OCI-LY7 (cell line): ENCODE data around the gene MLX. TPM values are rescaled to one million over a fixed set of nuclear protein-coding genes. Genes with fewer than 3 reads are reported as not detected.

Experiments used
- Bru-seq: library from RNA; stranded (reverse); fragments of 400-500 nt; gene quantifications from one replicate; lab custom pipeline; 2021; lab: Mats Ljungman, UMichigan
- BruChase-seq, 2 experiments: library from RNA; stranded (reverse); fragments of 400-500 nt; gene quantifications; one replicate each; lab custom pipeline; 2021; lab: Mats Ljungman, UMichigan
- BruUV-seq: library from RNA; stranded (reverse); fragments of 400-500 nt; replicated peaks from 2 replicates; lab custom pipeline; 2021; lab: Mats Ljungman, UMichigan
- CTCF ChIA-PET: fragments of 300-600 bp; sonication (Branson Sonifier 250); formaldehyde crosslinking; loops from one replicate; lab custom pipeline; 2022; ENCODE audit warnings: antibody characterized with exemption; ENCODE audit not compliant: unreplicated experiment; lab: Charles Lee
- POLR2A ChIA-PET: fragments of 300-600 bp; sonication (Branson Sonifier 250); formaldehyde crosslinking; loops from one replicate; lab custom pipeline; 2022; ENCODE audit warnings: antibody characterized with exemption; lab: Charles Lee
- DNase-seq: peaks from one replicate; pipeline ENCODE4 v3.0.0-alpha.2; 2015; ENCODE audit warnings: low spot score
- H2AFZ ChIP-seq: fragments of 200-600 bp; sonication (generic), shearing (Covaris generic); 2 replicates; pipeline ENCODE4 v1.6.1; 2014; ENCODE audit warnings: mild to moderate bottlenecking, antibody characterized with exemption, low read length, moderate library complexity
- H3K27ac ChIP-seq: fragments of 200-600 bp; sonication (generic); 2 replicates; pipeline ENCODE4 v1.5.1; 2014; ENCODE audit warnings: mixed run types, low read depth, mild to moderate bottlenecking, moderate library complexity, low read length, inconsistent platforms; ENCODE audit not compliant: poor library complexity, severe bottlenecking
- H3K36me3 ChIP-seq: fragments of 200-600 bp; sonication (generic); 2 replicates; pipeline ENCODE4 v1.6.1; 2014; ENCODE audit warnings: mild to moderate bottlenecking, antibody characterized with exemption, low read length, moderate library complexity, mixed read lengths; ENCODE audit not compliant: insufficient read depth
- H3K4me1 ChIP-seq: fragments of 200-600 bp; sonication (generic); 2 replicates; pipeline ENCODE4 v1.5.1; 2014; ENCODE audit warnings: mild to moderate bottlenecking, low read length; ENCODE audit not compliant: insufficient read depth, poor library complexity, severe bottlenecking
- H3K4me2 ChIP-seq: fragments of 200-600 bp; sonication (generic); 2 replicates; pipeline ENCODE4 v1.6.1; 2014; ENCODE audit warnings: mild to moderate bottlenecking, low read length
- H3K4me3 ChIP-seq: fragments of 200-600 bp; sonication (generic); 2 replicates; pipeline ENCODE4 v1.5.1; 2014; ENCODE audit warnings: mild to moderate bottlenecking, low read depth, low read length; ENCODE audit not compliant: poor library complexity, severe bottlenecking
- H3K79me2 ChIP-seq: fragments of 200-600 bp; sonication (generic); 2 replicates; pipeline ENCODE4 v1.6.1; 2016; ENCODE audit warnings: low read depth, mild to moderate bottlenecking, low read length, moderate library complexity, mixed read lengths; ENCODE audit not compliant: insufficient read depth
- H3K9me2 ChIP-seq: fragments of 200-600 bp; sonication (generic); 2 replicates; pipeline ENCODE4 v1.6.1; 2016; ENCODE audit warnings: mild to moderate bottlenecking, low read length, mixed read lengths; ENCODE audit not compliant: insufficient read depth
- H3K9me3 ChIP-seq: fragments of 200-600 bp; sonication (generic); 2 replicates; pipeline ENCODE4 v1.6.1; 2014; ENCODE audit warnings: mild to moderate bottlenecking, mixed run types, low read length, mixed read lengths
- H4K20me1 ChIP-seq: fragments of 200-600 bp; sonication (generic); 2 replicates; pipeline ENCODE4 v1.6.1; 2014; ENCODE audit warnings: mild to moderate bottlenecking, antibody characterized with exemption, low read length, moderate library complexity, mixed read lengths; ENCODE audit not compliant: insufficient read depth
- CTCF ChIP-seq: fragments of 200-600 bp; sonication (generic); conservative IDR thresholded peaks from 2 replicates; pipeline ENCODE4 v1.5.1; 2014; ENCODE audit warnings: mild to moderate bottlenecking, antibody characterized with exemption, low read length, moderate library complexity, mixed read lengths
- EZH2phosphoT487 ChIP-seq: fragments of 200-600 bp; sonication (generic); IDR thresholded peaks from 2 replicates; pipeline ENCODE4 v1.6.1; 2018; ENCODE audit warnings: low read depth, borderline replicate concordance, mild to moderate bottlenecking, mixed run types, antibody characterized with exemption, low read length, moderate library complexity, mixed read lengths
- intact Hi-C: fragments of 100-400 bp; cut with micrococcal nuclease; formaldehyde crosslinking; loops from one replicate; pipeline ENCODE4 v1.10.0; 2022; ENCODE audit not compliant: unreplicated experiment
- long read RNA-seq: library from polyadenylated mRNA; stranded (forward); transcript quantifications from one replicate; pipeline ENCODE4 v2.0.0, GENCODE V29; 2022
- total RNA-seq, 2 experiments: library from RNA; depleted of rRNA in 1 of 2; stranded (reverse); fragments of >200 nt in 1 of 2; shearing (Covaris generic) in 1 of 2; gene quantifications; 2 replicates each; pipeline ENCODE4 v1.2.3, GENCODE V29; 2014 to 2022

MLX gene, protein sequence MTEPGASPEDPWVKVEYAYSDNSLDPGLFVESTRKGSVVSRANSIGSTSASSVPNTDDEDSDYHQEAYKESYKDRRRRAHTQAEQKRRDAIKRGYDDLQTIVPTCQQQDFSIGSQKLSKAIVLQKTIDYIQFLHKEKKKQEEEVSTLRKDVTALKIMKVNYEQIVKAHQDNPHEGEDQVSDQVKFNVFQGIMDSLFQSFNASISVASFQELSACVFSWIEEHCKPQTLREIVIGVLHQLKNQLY
- total RNA-seq (2014; rRNA removed; shearing (Covaris generic)) (31.6 and 33.6 TPM in 2 replicates), total RNA-seq (2022) (51.2 and 53.5 TPM in 2 replicates), Bru-seq, nascent RNA (percentile 70 among the genes with signal in this experiment), BruChase-seq, experiment 1, labeled RNA remaining after a 6-hour chase (percentile 78 among the genes with signal in this experiment), BruChase-seq, experiment 2, labeled RNA remaining after a 2-hour chase (percentile 91 among the genes with signal in this experiment)
- long read RNA-seq, transcript MLX-203 (8 exons, 2,428 nt): major isoform, 40 of 70 reads
- long read RNA-seq, transcript MLX-202 (7 exons, 2,334 nt): minor isoform, 8 of 70 reads
- long read RNA-seq, partial matches to known transcripts: 0 of 70 reads
- long read RNA-seq, other reads (novel, unspliced or antisense): 19 of 70 reads

GRCh38 chr17:42566883-42567573 lies at the start of gene MLX:
Gene MLX, plus strand, starts transcription at chr17:42567100. Its CDS starts 25 bp downstream, at chr17:42567125.
- ChIA-PET POLR2A (interaction anchor here (1.1 kb wide), 1 partner anchor 14 kb away, joined by 3 read pairs; no protein-coding TSS in a partner anchor), CTCF (interaction anchor here (1.8 kb wide), 1 partner anchor 11 kb away, joined by 8 read pairs; the partner anchor contains the start of gene PSMC3IP)
- Histone ChIP-seq H3K9me3 (no peaks in the 10 kb centered on the region), H3K4me1 (peaks cover 31% of the 10 kb centered on the region), H3K36me3 (peaks cover 82% of the 10 kb centered on the region), H3K9me2 (no peaks in the 10 kb centered on the region), H3K4me2 (peak within 1 kb of the TSS; percentile 90), H3K79me2 (peaks cover 35% of the 10 kb centered on the region), H4K20me1 (no peaks in the 10 kb centered on the region), H2AFZ (peak within 1 kb of the TSS; percentile 30; the same call in 1 of the 2 replicates), H3K4me3 (peak within 1 kb of the TSS; percentile 77), H3K27ac (peak within 1 kb of the TSS; percentile 69)
- TF ChIP-seq CTCF: no peak
- no peak for TF ChIP-seq EZH2phosphoT487
- BruUV-seq: no TSS peak
- intact Hi-C loops: no loop called here
- peak; percentile 95 for DNase-seq

- no peak overlapping the region for H3K4me2 ChIP-seq
- no peaks in the 10 kb centered on the region for H3K79me2 ChIP-seq
- H2AFZ ChIP-seq: no peak overlapping the region
- intact Hi-C loops: loop anchor here (1.0 to 2.0 kb wide), 3 partner anchors 78 to 195 kb away; no protein-coding TSS in a partner anchor
- TF ChIP-seq CTCF: peak; percentile 99
- no peak for TF ChIP-seq EZH2phosphoT487
- ChIA-PET POLR2A (interaction anchor here (0.6 kb wide), 1 partner anchor 13 kb away, joined by 3 read pairs; no protein-coding TSS in a partner anchor), CTCF (interaction anchor here (0.6 kb wide), 1 partner anchor 103 kb away, joined by 3 read pairs; no protein-coding TSS in a partner anchor)
- H3K4me1 ChIP-seq: peaks cover 6% of the 10 kb centered on the region
- H3K36me3 ChIP-seq: no peaks in the 10 kb centered on the region
- H4K20me1 ChIP-seq: no peaks in the 10 kb centered on the region
- H3K9me3 ChIP-seq: no peaks in the 10 kb centered on the region
- no peak overlapping the region for H3K27ac ChIP-seq
- H3K4me3 ChIP-seq: no peak overlapping the region
- DNase-seq: peak; percentile 77
- H3K9me2 ChIP-seq: no peaks in the 10 kb centered on the region
- no TSS peak for BruUV-seq
Measured at GRCh38 chr17:42517516-42517915, 49.4 kb upstream of the MLX start.
